ENCODE results near the gene ST8SIA6. TPM values are rescaled to one million over a fixed set of nuclear protein-coding genes. Genes with fewer than 3 reads are reported as not detected.

Gene ST8SIA6
- total RNA-seq, 1 experiment from 2014 or later = 1.3 TPM

DNA sequence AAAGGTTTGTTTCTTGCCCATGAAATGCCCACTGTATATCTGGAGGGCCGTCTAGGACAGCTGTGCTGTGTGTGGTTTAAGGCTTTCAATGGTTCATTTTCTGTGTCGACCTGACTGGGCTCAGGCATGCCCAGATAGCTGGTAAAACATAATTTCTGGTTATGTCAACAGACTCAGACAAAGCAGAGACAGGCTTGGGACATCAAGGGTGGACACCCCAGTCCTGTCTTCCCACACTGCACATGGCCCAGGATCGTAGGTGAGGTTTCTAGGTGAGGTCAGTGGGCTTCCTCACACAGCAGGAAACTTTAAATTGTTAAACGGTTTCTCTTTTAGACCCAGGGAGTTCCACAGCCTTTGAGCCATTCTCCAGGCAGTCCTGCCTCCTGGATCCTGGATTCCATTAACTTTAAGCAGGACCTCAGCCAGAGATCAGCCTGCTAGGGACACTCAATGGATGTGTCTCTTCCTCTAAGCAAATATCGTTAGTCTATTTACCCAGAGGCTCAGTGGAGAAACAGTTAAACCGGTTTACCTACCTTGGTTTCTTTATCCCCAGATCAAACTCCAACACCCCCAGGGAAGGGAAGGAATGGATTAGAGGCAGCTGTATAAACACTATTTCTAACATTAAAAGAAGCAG lies 66.4 kb downstream of the ST8SIA6 start (continued):
- TF ChIP-seq, protein P1, sequence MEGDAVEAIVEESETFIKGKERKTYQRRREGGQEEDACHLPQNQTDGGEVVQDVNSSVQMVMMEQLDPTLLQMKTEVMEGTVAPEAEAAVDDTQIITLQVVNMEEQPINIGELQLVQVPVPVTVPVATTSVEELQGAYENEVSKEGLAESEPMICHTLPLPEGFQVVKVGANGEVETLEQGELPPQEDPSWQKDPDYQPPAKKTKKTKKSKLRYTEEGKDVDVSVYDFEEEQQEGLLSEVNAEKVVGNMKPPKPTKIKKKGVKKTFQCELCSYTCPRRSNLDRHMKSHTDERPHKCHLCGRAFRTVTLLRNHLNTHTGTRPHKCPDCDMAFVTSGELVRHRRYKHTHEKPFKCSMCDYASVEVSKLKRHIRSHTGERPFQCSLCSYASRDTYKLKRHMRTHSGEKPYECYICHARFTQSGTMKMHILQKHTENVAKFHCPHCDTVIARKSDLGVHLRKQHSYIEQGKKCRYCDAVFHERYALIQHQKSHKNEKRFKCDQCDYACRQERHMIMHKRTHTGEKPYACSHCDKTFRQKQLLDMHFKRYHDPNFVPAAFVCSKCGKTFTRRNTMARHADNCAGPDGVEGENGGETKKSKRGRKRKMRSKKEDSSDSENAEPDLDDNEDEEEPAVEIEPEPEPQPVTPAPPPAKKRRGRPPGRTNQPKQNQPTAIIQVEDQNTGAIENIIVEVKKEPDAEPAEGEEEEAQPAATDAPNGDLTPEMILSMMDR (IDR thresholded peaks at IDR 0.05 in 2 of 3, conservative IDR thresholded peaks at IDR 0.05 in 1 of 3; ENCODE audit: borderline replicate concordance in 1 of 3, insufficient read depth in 1 of 3, low read depth in 2 of 3, low read length in 2 of 3) = no peak
- TF ChIP-seq FOSL1 (IDR thresholded peaks at IDR 0.05; ENCODE audit: low read depth) (no peak), ELF1 (IDR thresholded peaks at IDR 0.05; ENCODE audit: borderline replicate concordance, low read depth) (no peak), YY1 (IDR thresholded peaks at IDR 0.05; ENCODE audit: extremely low read depth, insufficient replicate concordance, low read depth, low read length) (no peak), EZH2phosphoT487 (IDR thresholded peaks at IDR 0.05; ENCODE audit: borderline replicate concordance) (no peak), RAD21 (IDR thresholded peaks at IDR 0.05; ENCODE audit: low read depth) (no peak), EZH2 (IDR thresholded peaks at IDR 0.05) (no peak), POLR2A (IDR thresholded peaks at IDR 0.05; ENCODE audit: borderline replicate concordance, extremely low read depth, insufficient read depth, insufficient read length) (no peak)
- TF ChIP-seq, protein P2, sequence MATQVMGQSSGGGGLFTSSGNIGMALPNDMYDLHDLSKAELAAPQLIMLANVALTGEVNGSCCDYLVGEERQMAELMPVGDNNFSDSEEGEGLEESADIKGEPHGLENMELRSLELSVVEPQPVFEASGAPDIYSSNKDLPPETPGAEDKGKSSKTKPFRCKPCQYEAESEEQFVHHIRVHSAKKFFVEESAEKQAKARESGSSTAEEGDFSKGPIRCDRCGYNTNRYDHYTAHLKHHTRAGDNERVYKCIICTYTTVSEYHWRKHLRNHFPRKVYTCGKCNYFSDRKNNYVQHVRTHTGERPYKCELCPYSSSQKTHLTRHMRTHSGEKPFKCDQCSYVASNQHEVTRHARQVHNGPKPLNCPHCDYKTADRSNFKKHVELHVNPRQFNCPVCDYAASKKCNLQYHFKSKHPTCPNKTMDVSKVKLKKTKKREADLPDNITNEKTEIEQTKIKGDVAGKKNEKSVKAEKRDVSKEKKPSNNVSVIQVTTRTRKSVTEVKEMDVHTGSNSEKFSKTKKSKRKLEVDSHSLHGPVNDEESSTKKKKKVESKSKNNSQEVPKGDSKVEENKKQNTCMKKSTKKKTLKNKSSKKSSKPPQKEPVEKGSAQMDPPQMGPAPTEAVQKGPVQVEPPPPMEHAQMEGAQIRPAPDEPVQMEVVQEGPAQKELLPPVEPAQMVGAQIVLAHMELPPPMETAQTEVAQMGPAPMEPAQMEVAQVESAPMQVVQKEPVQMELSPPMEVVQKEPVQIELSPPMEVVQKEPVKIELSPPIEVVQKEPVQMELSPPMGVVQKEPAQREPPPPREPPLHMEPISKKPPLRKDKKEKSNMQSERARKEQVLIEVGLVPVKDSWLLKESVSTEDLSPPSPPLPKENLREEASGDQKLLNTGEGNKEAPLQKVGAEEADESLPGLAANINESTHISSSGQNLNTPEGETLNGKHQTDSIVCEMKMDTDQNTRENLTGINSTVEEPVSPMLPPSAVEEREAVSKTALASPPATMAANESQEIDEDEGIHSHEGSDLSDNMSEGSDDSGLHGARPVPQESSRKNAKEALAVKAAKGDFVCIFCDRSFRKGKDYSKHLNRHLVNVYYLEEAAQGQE (IDR thresholded peaks at IDR 0.05; ENCODE audit: low read depth) = no peak

Measured in HCT116 (cell line).